Endodermal cell (in vitro differentiated cells): ENCODE data around the gene FZD10. TPM values are rescaled to one million over a fixed set of nuclear protein-coding genes. Genes with fewer than 3 reads are reported as not detected.
A peak's percentile ranks its signal among the peaks of the same experiment; 100 is the strongest.

Experiments
- DNase-seq: peaks from one replicate; pipeline ENCODE4 v3.0.0-alpha.2; 2017
- H3K27ac ChIP-seq: 2 replicates; pipeline ENCODE4 v1.5.1; 2013; ENCODE audit warnings: mild to moderate bottlenecking, low read depth, low read length, moderate library complexity
- H3K27me3 ChIP-seq: 2 replicates; pipeline ENCODE4 v1.6.1; 2013; ENCODE audit warnings: mild to moderate bottlenecking, low read length, moderate library complexity; ENCODE audit not compliant: insufficient read depth, control insufficient read depth, poor library complexity, severe bottlenecking
- H3K36me3 ChIP-seq: 2 replicates; pipeline ENCODE4 v1.7.0; 2013; ENCODE audit warnings: mild to moderate bottlenecking, low read length, moderate library complexity; ENCODE audit not compliant: control insufficient read depth, insufficient read depth
- H3K4me1 ChIP-seq: one replicate; pipeline ENCODE4 v1.7.0; 2013; ENCODE audit warnings: low read length; ENCODE audit not compliant: control insufficient read depth, insufficient read depth
- H3K4me3 ChIP-seq: 2 replicates; pipeline ENCODE4 v1.5.1; 2013; ENCODE audit warnings: mild to moderate bottlenecking, low read length, moderate library complexity
- H3K9ac ChIP-seq: 2 replicates; pipeline ENCODE4 v1.6.1; 2013; ENCODE audit warnings: mild to moderate bottlenecking, low read length, moderate library complexity; ENCODE audit not compliant: poor library complexity, severe bottlenecking; ENCODE audit errors: extremely low read depth
- H3K9me3 ChIP-seq: 2 replicates; pipeline ENCODE4 v1.6.1; 2013; ENCODE audit warnings: mild to moderate bottlenecking, low read length, moderate library complexity; ENCODE audit not compliant: control insufficient read depth
- H3K27ac Mint-ChIP-seq: 2 replicates; pipeline ENCODE4 v1.8.0; 2020; ENCODE audit warnings: mixed read lengths
- H3K27me3 Mint-ChIP-seq: 2 replicates; pipeline ENCODE4 v1.8.0; 2021; ENCODE audit warnings: mild to moderate bottlenecking, mixed read lengths; ENCODE audit not compliant: insufficient read depth
- H3K36me3 Mint-ChIP-seq: 2 replicates; pipeline ENCODE4 v1.8.0; 2020; ENCODE audit warnings: low read depth, mixed read lengths
- H3K4me1 Mint-ChIP-seq: 2 replicates; pipeline ENCODE4 v1.8.0; 2020; ENCODE audit warnings: mixed read lengths
- H3K4me3 Mint-ChIP-seq: 2 replicates; pipeline ENCODE4 v1.8.0; 2020; ENCODE audit warnings: mild to moderate bottlenecking, moderate library complexity, mixed read lengths
- H3K9me3 Mint-ChIP-seq: 2 replicates; pipeline ENCODE4 v1.8.0; 2020; ENCODE audit warnings: mild to moderate bottlenecking, mixed read lengths
- WGBS, 2 experiments: methylation state at CpG; one replicate each; pipeline versions ENCODE4 v1.1.5 to v1.1.7; 2013; ENCODE audit warnings: missing lambda C conversion rate in 2 of 2, mixed read lengths in 1 of 2; ENCODE audit not compliant: insufficient coverage in 1 of 2, insufficient read length in 1 of 2; 5-methylcytosine and 5-hydroxymethylcytosine counted together
- total RNA-seq, 2 donors: library from RNA; stranded (reverse); fragmentation: NEBNext Ultra II Directional in 1 of 2; extraction: Animal tissue kit (Norgen Biotek cat#: 25700) in 1 of 2; gene quantifications; 2 replicates in 1 of 2; 3 replicates in 1 of 2; pipeline ENCODE4 v1.2.1, GENCODE V29; 2021
- TF ChIP-seq, protein P1 (sequence below): fragments of 200-600 bp; sonication (generic); conservative IDR thresholded peaks from 2 replicates; pipeline ENCODE4 v1.5.0; 2021; ENCODE audit warnings: antibody characterized with exemption, mild to moderate bottlenecking

Gene FZD10
- total RNA-seq, 2 donors from 2014 or later, result 0.18 TPM; not detected in 1

DNA sequence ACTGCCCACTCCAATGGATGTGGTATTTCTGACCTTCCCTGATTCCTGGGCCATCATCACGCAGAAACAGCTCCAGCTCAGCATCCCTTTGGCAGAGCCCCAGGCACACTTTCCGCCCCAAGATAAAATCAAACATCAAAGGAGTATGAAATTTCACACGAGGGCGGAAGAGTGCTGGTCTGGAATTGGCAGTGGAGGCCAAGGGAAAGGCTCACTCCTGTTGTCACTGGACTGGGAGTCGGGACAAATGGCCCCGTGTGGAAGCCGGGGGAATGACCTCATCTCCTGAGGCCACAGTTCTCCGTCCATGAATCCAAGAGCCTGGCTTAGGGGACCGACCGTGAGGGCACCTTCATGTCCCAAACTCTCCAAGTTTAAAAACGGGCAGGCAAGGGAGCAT is 40.9 kb downstream of the FZD10 start:
- 84 to 89% methylated on average over 9 to 11 of the region's 11 CpGs for WGBS, 2 experiments
- no peaks in the 10 kb centered on the region for H3K36me3 Mint-ChIP-seq
- peaks cover 90% of the 10 kb centered on the region for H3K27me3 Mint-ChIP-seq

DNA sequence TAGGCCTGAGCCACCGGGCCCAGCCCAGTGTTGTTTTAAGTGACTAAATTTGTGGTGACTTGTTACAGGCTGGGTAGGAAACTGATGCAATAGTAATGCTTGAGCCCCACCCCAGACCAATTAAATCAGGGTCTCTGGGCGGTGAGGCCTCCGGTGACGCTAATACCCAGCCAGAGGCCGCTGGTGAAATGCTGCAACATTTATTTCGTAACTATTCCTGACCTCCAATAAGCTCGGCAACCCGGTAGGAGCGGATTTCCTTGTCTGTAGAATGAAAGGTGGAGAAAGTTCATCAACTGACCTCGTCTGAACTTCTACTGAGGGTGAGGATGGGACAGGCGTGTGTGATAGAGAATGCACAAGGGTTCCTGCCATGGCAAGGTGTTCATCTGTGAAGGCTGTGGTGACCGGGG is 42.3 kb downstream of the FZD10 start:
- Histone ChIP-seq H3K36me3 (no peaks in the 10 kb centered on the region), H3K27ac (no peak overlapping the region)
- H3K9me3 Mint-ChIP-seq, result peaks cover 12% of the 10 kb centered on the region

More for the DNA sequence above, 40.9 kb downstream of the FZD10 start:
- Mint-ChIP-seq H3K27ac (no peak overlapping the region), H3K4me3 (no peak overlapping the region), H3K9me3 (peaks cover 12% of the 10 kb centered on the region), H3K4me1 (no peaks in the 10 kb centered on the region)
- H3K9ac ChIP-seq, result no peak overlapping the region
- no peak overlapping the region for H3K4me3 ChIP-seq
- H3K4me1 ChIP-seq, result no peaks in the 10 kb centered on the region
- peak; percentile 61 for DNase-seq
- H3K27me3 ChIP-seq, result peaks cover 28% of the 10 kb centered on the region
- no peaks in the 10 kb centered on the region for H3K9me3 ChIP-seq
- H3K27ac ChIP-seq, result no peak overlapping the region
- H3K36me3 ChIP-seq, result no peaks in the 10 kb centered on the region
- TF ChIP-seq, protein P1, sequence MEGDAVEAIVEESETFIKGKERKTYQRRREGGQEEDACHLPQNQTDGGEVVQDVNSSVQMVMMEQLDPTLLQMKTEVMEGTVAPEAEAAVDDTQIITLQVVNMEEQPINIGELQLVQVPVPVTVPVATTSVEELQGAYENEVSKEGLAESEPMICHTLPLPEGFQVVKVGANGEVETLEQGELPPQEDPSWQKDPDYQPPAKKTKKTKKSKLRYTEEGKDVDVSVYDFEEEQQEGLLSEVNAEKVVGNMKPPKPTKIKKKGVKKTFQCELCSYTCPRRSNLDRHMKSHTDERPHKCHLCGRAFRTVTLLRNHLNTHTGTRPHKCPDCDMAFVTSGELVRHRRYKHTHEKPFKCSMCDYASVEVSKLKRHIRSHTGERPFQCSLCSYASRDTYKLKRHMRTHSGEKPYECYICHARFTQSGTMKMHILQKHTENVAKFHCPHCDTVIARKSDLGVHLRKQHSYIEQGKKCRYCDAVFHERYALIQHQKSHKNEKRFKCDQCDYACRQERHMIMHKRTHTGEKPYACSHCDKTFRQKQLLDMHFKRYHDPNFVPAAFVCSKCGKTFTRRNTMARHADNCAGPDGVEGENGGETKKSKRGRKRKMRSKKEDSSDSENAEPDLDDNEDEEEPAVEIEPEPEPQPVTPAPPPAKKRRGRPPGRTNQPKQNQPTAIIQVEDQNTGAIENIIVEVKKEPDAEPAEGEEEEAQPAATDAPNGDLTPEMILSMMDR, result no peak

DNA sequence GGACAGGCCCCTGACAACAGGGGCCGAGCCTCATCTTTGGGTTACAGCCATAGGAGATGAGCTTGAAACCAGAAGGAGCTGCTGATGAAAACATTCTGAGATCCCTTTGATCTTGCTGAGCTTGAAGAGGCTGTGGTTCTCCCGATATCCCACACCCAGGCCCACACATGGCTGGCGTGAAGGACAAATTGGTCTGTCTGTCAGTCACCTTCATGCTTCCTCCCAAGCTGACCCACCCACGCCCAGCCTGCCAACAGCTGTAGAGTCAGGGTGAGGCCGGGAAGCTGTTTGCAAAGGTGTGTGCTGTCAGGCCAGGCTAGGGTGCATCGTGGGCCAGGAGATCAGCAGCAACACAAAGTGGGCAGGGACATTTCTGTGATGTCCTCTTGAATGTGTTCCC is 43.2 kb downstream of the FZD10 start:
- Mint-ChIP-seq H3K27ac (no peak overlapping the region), H3K4me3 (no peak overlapping the region), H3K9me3 (peaks cover 10% of the 10 kb centered on the region), H3K36me3 (no peaks in the 10 kb centered on the region), H3K27me3 (peaks cover 72% of the 10 kb centered on the region), H3K4me1 (no peaks in the 10 kb centered on the region)
- no peaks in the 10 kb centered on the region for H3K36me3 ChIP-seq
- no peaks in the 10 kb centered on the region for H3K9me3 ChIP-seq
- WGBS, 2 experiments, result 80 to 81% methylated on average over 5 to 6 of the region's 6 CpGs
- H3K4me1 ChIP-seq, result no peaks in the 10 kb centered on the region
- no peak overlapping the region for H3K4me3 ChIP-seq
- DNase-seq, result no peak
- H3K27me3 ChIP-seq, result peaks cover 13% of the 10 kb centered on the region
- no peak overlapping the region for H3K9ac ChIP-seq
- TF ChIP-seq, protein P1, result no peak
- no peak overlapping the region for H3K27ac ChIP-seq

More for the DNA sequence above, 42.3 kb downstream of the FZD10 start:
- no peaks in the 10 kb centered on the region for H3K4me1 ChIP-seq
- no peak overlapping the region for H3K4me3 ChIP-seq
- 90 to 94% methylated on average over 10 to 12 of the region's 12 CpGs for WGBS, 2 experiments
- H3K27me3 Mint-ChIP-seq, result peaks cover 81% of the 10 kb centered on the region
- TF ChIP-seq, protein P1, result no peak
- peak; percentile 11 for DNase-seq
- H3K9ac ChIP-seq, result no peak overlapping the region
- no peak overlapping the region for H3K27ac Mint-ChIP-seq
- no peaks in the 10 kb centered on the region for H3K36me3 Mint-ChIP-seq
- H3K27me3 ChIP-seq, result peaks cover 14% of the 10 kb centered on the region
- H3K4me1 Mint-ChIP-seq, result no peaks in the 10 kb centered on the region
- H3K4me3 Mint-ChIP-seq, result no peak overlapping the region
- H3K9me3 ChIP-seq, result no peaks in the 10 kb centered on the region
